KG1 (cell line): ENCODE measurements around the gene C7.

Experiments used
- DNase-seq: peaks from one replicate; lab custom pipeline; 2025; lab: John Stamatoyannopoulos, UW

Gene C7

GRCh38 chr5:40916226-40916625 lies 6.9 kb downstream of the C7 start:
- no peak for DNase-seq

GRCh38 chr5:40928886-40929448 lies 19.7 kb downstream of the C7 start:
- DNase-seq: no peak

DNA sequence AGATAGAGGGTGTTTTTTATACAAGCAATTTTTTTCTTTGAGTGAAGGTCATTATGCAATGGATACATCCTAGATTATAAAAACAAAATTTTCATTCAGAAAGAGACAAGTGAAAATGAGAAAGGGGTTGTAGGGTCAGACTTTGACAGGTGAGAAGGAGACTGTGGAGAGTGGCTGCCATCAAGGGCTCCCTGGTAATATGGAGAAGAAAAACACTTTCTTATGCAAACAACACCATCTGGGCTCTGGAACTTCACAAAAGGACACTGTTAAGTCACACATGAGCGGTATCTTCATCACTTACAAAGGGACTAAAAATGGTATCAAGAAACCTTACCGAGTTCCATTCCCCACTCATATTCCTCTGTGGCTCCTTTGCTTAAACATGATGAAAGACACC lies 23.5 kb downstream of the C7 start:
- no peak for DNase-seq

DNA sequence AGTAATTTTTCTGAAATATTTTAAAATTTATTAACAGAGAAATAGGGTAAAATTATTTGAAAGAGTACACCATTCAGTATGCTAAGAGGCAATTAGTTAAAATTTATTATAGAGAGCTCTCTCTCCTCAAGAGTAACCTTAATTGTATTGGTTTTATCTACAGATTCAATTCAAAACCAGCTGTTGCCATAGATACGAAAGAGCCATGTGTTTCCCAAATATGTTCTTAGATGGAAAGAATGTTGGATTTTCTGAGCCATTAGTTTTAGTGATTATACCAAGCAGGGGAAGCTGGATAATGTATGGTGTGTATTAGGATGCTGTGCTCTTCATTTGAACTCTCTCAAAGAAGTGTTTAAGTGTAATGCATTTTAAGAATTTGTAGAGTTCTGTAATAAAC lies 27.8 kb downstream of the C7 start:
- no peak for DNase-seq

DNA sequence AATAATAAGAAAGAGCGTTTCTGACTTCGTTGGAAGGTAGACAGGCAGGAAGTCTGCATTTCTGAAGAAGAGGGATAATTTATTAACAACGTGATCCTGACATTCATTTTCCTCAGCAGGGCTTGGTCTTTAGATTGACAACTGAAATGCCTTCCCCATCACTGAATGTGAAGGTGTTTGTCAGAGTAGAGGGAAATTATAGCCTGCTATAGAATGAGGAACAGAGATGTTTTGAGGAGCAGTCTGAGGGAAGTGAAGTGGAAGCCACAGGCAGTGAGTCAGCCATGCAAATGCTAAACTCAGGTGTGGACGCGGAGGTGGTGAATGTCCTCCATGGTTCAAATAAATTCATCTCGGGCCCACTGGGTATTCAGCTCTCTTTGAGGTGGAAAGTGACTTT lies 30.5 kb downstream of the C7 start:
- no peak for DNase-seq

DNA sequence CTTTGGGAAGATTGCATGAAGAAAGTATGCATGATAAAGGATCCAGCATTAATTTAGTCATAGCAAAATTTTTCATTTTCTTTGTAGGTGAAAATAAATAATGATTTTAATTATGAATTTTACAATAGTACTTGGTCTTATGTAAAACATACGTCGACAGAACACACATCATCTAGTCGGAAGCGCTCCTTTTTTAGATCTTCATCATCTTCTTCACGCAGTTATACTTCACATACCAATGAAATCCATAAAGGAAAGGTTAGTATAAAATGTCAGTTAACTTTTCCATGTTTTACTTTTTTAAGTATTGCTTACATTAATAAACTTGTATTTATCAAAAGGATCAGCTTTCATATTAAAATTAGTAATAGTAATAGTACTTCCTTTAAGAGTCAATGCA lies 35.8 kb downstream of the C7 start:
- DNase-seq: no peak

GRCh38 chr5:40955313-40955712 lies 46.0 kb downstream of the C7 start:
- no peak for DNase-seq

DNA sequence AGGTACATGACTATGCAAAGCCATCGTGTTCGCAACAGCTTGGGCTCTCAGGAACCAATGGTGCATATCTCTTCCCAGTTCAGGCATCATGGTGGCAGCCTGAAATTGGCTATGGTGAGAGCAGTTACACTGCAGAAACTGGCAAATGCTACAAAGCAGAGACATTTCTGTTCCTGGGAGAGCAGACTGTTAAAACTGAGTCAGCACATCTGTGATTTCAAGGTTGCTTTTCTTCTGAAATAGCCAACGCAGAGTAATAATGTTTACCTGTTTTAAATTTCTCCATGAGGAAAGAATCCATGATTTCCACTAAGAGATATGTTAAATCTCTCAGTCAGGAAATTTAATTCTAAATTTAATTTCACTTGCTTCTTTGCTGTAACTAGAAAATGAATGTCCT lies 47.8 kb downstream of the C7 start:
- no peak for DNase-seq

- no peak for DNase-seq
Observed at GRCh38 chr5:40958811-40959210, 49.5 kb downstream of the C7 start.

DNA sequence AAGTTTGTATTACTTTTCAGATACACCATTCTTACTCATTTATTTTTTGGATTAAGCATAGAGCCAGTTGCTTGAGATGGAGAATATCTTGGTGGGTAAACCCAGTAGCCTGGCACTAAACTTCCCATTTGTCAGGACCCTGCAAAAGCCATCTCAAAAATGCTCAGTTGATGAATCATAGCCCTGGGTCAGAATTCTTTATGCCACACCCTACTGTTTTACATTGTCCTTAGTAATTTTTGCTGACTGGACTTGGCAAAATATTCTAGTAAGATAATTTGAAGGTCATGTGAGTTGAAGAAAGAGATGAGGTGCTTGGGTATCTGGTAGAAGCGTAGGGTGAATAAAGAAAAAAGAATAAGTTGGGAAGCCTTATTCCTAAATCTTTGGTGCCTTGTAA lies 50.7 kb downstream of the C7 start:
- DNase-seq: no peak

GRCh38 chr5:40962207-40962955 lies 53.1 kb downstream of the C7 start:
- DNase-seq: no peak

DNA sequence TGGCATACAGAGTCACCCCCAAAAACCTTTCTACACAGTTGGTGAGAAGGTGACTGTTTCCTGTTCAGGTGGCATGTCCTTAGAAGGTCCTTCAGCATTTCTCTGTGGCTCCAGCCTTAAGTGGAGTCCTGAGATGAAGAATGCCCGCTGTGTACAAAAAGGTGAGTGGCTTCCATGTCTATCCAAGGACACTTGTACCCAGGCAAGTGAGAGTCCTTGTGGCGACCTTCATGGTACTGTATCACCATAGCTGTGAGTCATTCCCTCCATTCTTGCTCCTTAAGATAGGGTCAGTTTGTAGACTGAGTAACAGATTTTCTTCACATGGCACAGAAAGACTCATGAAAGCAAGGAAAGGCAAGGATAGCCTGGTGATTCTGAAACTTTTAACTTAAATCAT lies 63.1 kb downstream of the C7 start:
- DNase-seq: no peak

GRCh38 chr5:40973364-40974004 lies 64.2 kb downstream of the C7 start:
- no peak for DNase-seq

DNA sequence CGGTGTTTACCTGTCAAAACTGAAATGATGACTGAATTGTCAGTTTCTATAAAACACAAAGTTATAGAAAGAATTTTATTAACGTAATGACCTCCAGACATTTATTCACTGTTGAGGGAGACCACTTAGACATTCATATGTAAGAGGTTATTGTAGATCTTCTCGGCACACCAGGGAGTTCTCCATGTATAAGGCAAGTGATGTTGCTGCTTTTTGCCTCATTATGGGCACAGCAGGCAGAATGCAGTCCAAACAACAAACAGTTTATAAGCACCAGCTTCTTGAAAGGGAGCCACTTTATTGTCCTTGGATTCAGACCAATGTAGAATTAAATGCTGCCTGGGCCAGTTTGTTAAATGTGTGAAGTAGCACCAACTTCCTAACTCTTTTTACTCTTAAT lies 66.7 kb downstream of the C7 start:
- no peak for DNase-seq

GRCh38 chr5:40976836-40977235 lies 67.5 kb downstream of the C7 start:
- DNase-seq: no peak

DNA sequence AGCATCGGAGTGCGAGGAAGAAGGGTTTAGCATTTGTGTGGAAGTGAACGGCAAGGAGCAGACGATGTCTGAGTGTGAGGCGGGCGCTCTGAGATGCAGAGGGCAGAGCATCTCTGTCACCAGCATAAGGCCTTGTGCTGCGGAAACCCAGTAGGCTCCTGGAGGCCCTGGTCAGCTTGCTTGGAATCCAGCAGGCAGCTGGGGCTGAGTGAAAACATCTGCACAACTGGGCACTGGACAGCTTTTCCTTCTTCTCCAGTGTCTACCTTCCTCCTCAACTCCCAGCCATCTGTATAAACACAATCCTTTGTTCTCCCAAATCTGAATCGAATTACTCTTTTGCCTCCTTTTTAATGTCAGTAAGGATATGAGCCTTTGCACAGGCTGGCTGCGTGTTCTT lies 72.1 kb downstream of the C7 start:
- no peak for DNase-seq

DNA sequence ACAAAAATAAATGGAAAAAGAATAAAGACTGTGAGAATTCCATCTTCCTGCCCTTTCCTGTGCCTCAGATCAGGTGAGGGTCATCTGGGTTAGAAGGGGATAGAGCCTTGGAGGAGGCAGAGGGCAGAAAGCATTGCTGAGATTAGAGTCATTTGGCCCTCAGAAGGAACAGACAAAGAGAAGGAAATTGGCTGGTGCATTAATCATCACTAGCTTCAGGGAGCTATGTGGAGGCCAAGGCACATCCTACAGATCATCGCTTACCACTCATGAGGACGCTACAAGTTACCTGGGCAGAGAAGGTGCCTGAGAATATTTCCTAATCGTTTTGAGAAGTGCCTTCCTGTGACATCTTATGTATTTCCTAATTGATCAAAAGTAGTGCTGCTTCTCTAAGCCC lies 74.5 kb downstream of the C7 start:
- DNase-seq: no peak

GRCh38 chr5:40984884-40985283 lies 75.6 kb downstream of the C7 start:
- DNase-seq: no peak

GRCh38 chr5:40985501-40985900 lies 76.2 kb downstream of the C7 start:
- DNase-seq: no peak

DNA sequence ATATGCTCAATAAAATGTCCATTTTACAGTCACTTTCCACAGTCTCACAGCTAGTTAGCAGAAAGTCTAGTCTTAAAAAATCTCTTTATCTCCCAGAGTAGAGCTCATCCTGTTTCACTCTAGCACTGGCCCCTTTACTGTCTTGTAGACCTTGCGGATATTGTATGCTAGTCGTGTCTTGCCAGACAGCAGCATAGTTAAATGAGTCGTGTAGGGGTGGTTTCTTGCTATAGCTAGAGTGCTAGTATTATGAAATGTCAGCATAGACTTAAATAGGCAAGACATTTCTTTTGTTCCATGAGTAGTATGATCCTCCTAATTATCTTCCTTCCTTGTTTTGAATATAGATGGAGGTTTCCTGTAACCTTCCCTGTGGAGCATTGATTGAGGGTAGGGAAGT lies 77.4 kb downstream of the C7 start:
- DNase-seq: no peak

- DNase-seq: no peak
Observed at GRCh38 chr5:40987349-40987748, 78.1 kb downstream of the C7 start.

- no peak for DNase-seq
Observed at GRCh38 chr5:40988746-40989510, 79.6 kb downstream of the C7 start.
